Nucleus accumbens (tissue), 56 donors: ENCODE data around the gene SYNGR2.
A peak's percentile ranks its signal among the peaks of the same experiment; 100 is the strongest.

Experiments
- DNase-seq, 56 donors: peaks; one replicate each; lab custom pipeline; 2025; lab: John Stamatoyannopoulos, UW

SYNGR2 gene

GRCh38 chr17:78186692-78187595 lies 18.6 kb downstream of the SYNGR2 start, which contains the start of the genes AFMID and TK1:
TSS of gene AFMID (plus strand) at chr17:78187362. CDS start at chr17:78187371, 9 bp downstream.
TSS of gene TK1 (minus strand) at chr17:78187052. CDS start at chr17:78186994, 58 bp downstream.
- peak; percentile 61 to 97 (median 91) for DNase-seq

DNA sequence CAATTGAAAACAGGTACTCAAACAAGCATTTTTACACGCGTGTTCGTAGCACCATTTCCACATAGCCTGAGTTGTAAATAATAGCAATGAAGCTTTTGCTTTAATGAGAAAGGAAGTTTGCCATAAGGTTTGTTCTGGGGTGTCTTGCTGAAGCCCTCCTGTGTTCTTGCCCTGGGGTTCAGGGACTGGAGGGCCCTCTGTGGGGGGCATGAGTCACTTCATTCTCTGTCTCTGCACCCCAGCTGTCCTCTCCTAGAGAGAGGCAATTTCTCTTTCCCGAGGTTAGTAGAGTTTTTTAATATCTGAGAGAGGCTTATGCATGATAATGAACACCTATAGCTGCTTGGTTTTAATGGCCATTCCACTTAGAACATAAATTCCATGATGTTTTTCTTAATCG lies 28.3 kb downstream of the SYNGR2 start:
- no peak for DNase-seq

DNA sequence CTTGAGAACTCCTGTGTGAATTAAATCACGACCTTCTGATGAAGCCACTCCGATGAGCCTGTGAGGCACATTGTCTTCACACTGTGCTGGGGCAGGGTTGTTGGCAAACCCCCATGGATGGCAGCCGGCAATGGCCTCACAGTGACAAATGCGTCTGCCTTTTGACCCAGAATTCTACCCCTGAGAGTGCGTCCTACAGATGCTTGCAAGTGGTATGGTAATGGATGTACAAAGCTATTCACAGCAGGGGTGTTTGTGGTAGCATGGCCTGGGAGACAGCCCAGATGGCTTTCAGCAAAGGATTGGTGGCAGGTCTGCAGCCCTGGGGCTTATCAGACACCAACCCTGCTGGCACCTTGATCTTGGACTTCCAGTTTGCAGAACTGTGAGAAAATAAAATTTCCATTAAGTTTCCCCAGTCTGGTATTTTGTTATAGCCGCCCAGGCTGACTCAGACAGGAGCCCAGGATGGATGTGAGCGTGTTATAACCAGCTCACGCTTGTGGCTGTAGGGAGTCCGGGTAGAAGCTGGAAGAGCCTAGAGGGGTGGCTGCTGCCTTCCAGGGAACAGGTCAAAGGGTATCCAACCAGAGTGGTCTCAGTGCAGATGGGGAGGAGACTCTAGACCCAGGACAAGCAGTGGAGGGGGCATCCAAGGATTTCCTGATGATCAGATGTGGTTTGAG lies 28.9 kb downstream of the SYNGR2 start:
- DNase-seq, result peak in 24 of 56 donors; percentile 8 to 59 (median 24)

DNA sequence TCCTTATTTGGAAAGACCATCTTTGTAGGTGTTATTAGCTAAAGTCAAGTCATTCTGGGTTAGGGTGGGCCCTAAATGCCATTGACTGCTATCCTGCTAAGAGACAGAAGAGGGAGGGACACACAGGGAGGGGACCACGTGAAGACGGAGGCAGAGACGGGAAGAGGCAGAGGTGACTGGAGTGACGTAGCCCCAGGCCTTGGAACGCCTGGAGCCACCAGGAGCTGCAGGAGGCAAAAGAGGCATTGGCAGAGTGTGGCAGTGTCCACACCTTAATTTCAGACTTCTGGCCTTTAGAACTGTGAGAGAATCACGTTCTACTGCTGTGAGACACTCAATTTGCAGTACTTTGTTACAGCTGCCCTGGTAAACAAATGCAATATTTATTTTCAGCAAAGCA lies 32.1 kb downstream of the SYNGR2 start:
- no peak for DNase-seq

DNA sequence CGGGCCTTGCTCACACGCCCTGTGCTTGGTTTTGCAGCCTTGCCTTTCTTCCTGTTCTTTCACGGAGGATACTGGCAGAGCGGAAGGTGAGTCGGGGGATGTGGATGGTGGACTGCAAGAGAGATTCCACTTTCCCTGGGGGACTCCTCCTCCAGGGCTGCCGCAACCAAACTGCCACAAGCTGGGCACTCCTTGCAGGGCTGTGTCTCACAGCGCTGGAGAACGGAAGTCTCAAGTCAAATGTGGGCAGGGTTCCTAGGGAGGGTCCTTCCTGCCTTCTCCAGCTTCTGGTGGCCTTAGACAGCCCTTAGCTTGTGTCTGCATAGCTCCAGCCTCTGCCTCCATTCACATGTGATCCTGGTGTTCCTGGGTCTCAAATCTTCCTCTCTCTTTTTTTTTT lies 34.3 kb downstream of the SYNGR2 start:
- no peak for DNase-seq

- no peak for DNase-seq
Measured at GRCh38 chr17:78204387-78205123, 36.2 kb downstream of the SYNGR2 start.

DNA sequence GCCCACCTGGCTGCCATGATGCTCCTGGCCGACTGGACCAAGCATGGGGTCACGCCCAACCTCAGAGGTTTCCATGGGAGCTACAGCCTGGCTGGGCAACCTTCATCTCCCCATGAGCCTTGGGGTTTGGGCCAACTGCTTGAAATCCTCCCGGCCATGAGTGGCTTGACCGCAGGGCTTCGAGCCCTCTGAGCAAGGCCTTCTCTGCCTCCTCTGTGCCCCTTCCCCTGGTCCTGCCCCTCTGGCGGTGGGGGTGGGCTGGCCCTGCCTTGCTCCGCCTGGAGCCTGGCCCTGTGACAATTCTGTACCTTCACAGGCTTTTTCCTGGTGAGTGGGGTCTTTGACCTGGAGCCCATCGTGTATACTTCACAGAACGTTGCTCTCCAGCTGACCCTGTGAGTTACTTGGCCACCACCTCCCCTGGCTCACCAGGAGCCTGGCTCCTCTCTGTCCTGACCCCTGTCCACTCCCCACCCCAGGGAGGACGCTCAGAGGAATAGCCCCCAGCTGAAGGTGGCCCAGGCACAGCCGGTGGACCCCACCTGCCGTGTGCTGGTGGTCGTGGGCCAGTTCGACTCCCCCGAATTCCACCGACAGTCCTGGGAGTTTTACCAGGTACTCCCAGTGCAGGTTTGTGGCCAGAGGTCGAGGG lies 36.9 kb downstream of the SYNGR2 start:
- no peak for DNase-seq

GRCh38 chr17:78206298-78206697 lies 37.9 kb downstream of the SYNGR2 start:
- DNase-seq, result no peak

GRCh38 chr17:78208486-78208885 lies 40.1 kb downstream of the SYNGR2 start:
- no peak for DNase-seq

DNA sequence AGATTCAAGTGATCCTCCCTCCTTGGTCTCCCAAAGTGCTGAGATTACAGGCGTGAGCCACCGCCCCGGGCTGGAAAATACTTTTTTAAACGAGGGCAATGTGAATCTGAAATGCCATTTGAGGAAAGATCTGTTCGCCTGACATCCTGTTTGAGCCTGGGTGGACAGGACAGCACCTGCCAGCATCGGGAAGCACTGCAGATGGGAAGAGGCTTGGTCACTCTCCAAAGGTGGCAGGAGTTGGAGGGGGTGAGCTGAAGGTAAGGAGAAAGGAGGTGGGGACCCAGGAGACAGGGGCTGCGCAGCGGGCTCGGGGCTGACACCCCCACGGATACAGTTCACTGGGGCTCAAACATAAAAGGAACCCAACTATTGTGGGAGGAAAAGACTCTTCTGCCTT lies 41.7 kb downstream of the SYNGR2 start:
- no peak for DNase-seq

- DNase-seq, result no peak
Measured at GRCh38 chr17:78211032-78211431, 42.7 kb downstream of the SYNGR2 start.

- peak in 54 of 56 donors; percentile 43 to 93 (median 75) for DNase-seq
Measured at GRCh38 chr17:78214016-78214705, 45.8 kb downstream of the SYNGR2 start, which contains the start of gene BIRC5. TSS of gene BIRC5 (plus strand) at chr17:78214253. CDS start at chr17:78214317, 64 bp downstream.

GRCh38 chr17:78214706-78215061 lies 46.3 kb downstream of the SYNGR2 start:
- DNase-seq, result no peak

- no peak for DNase-seq
Measured at GRCh38 chr17:78219396-78220150, 51.2 kb downstream of the SYNGR2 start.
